ENCODE data around the gene GEMIN2. TPM values are rescaled to one million over a fixed set of nuclear protein-coding genes. Genes with fewer than 3 reads are reported as not detected.

The GEMIN2 gene
- total RNA-seq, 2 experiments from 2014 or later = 17.2 to 18.8 TPM

DNA sequence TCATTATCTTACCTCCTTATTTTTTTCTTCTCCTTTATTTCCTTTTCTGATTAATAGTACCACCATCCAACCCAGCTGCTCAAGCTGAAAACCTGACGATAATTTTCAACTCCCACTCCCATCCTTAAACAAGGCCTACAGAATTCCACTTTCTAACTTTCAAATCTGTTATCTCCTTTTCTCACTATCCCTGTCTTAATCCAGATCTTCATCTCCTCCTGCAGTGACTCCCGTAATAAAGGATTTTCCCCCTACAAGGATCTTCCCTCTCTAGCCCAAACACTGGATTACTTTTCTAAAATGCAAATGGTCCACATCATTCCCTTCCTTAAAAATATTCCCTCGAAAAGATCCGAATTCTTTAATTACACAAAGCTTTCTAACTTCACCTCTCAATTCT is 54.5 kb downstream of the GEMIN2 start:
- ChIA-PET CTCF (no interaction called here), POLR2A (no interaction called here)
- H3K27me3 Mint-ChIP-seq = no peaks in the 10 kb centered on the region
- peaks cover 4% of the 10 kb centered on the region for H3K36me3 Mint-ChIP-seq
- intact Hi-C loops (cut with micrococcal nuclease) = no loop called here
- no peak for DNase-seq
- no peaks in the 10 kb centered on the region for H3K9me3 Mint-ChIP-seq
- H3K4me3 Mint-ChIP-seq = peak overlapping the region; percentile 85
- peaks cover 35% of the 10 kb centered on the region for H3K4me1 Mint-ChIP-seq (ENCODE audit: low read depth)
- no peak overlapping the region for H3K27ac Mint-ChIP-seq

DNA sequence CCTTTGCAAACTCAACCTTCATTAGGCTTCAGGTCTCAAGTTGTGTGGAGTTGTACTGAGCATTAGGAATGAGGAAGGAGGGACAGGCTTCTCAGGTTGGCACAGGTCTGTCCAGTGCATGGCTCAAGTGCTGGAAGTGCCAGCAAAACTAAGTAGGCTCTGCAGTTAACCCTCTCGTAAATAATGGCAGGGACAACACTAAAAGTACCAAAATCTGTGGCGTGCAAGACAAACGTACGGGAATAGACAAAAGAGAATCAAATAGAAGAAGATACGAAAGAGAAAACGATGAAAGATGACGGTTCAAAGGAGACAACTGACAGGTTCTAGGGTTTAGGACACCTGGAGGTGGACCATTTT is 55.4 kb downstream of the GEMIN2 start:
- intact Hi-C loops (cut with micrococcal nuclease) = no loop called here
- Mint-ChIP-seq H3K27ac (peak overlapping the region; percentile 96), H3K36me3 (peaks cover 4% of the 10 kb centered on the region), H3K4me1 (ENCODE audit: low read depth) (peaks cover 37% of the 10 kb centered on the region), H3K27me3 (no peaks in the 10 kb centered on the region), H3K9me3 (no peaks in the 10 kb centered on the region), H3K4me3 (peak overlapping the region; percentile 85)
- ChIA-PET POLR2A (interaction anchor here (1.0 to 1.7 kb wide), 11 partner anchors 7 to 262 kb away, joined by 3 to 15 read pairs (median 5); partner anchors contain the start of genes FBXO33 and GEMIN2), CTCF (interaction anchor here (1.2 to 1.6 kb wide), 3 partner anchors 54 to 214 kb away, joined by 3 to 9 read pairs (median 5); no protein-coding TSS in a partner anchor)
- no peak for DNase-seq

DNA sequence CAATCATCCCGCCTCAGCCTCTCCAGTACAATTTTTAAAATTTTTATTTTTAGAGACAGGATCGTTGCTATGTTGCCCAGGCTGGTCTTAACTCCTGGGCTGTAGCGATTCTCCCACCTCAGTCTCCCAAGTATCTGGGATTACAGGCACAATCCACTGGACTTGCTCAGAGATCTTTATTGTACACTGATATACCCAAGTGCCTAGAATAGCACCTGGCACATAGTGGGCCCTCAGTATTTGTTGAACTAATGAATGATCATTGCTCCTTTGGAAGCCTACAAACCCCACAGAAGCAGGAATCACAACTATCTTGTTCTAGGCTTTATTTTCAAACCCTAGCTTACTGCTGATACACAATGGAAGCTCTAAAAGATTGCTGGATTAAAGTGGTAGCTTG is 59.1 kb downstream of the GEMIN2 start:
- peaks cover 31% of the 10 kb centered on the region for H3K4me1 Mint-ChIP-seq (ENCODE audit: low read depth)
- DNase-seq = no peak
- intact Hi-C loops (cut with micrococcal nuclease) = no loop called here
- no peak overlapping the region for H3K4me3 Mint-ChIP-seq
- H3K36me3 Mint-ChIP-seq = peaks cover 23% of the 10 kb centered on the region
- no peaks in the 10 kb centered on the region for H3K27me3 Mint-ChIP-seq
- H3K9me3 Mint-ChIP-seq = no peaks in the 10 kb centered on the region
- POLR2A ChIA-PET = interaction anchor here (1.2 kb wide), 1 partner anchor 56 kb away, joined by 3 read pairs; no protein-coding TSS in a partner anchor
- CTCF ChIA-PET = no interaction called here
- H3K27ac Mint-ChIP-seq = no peak overlapping the region

DNA sequence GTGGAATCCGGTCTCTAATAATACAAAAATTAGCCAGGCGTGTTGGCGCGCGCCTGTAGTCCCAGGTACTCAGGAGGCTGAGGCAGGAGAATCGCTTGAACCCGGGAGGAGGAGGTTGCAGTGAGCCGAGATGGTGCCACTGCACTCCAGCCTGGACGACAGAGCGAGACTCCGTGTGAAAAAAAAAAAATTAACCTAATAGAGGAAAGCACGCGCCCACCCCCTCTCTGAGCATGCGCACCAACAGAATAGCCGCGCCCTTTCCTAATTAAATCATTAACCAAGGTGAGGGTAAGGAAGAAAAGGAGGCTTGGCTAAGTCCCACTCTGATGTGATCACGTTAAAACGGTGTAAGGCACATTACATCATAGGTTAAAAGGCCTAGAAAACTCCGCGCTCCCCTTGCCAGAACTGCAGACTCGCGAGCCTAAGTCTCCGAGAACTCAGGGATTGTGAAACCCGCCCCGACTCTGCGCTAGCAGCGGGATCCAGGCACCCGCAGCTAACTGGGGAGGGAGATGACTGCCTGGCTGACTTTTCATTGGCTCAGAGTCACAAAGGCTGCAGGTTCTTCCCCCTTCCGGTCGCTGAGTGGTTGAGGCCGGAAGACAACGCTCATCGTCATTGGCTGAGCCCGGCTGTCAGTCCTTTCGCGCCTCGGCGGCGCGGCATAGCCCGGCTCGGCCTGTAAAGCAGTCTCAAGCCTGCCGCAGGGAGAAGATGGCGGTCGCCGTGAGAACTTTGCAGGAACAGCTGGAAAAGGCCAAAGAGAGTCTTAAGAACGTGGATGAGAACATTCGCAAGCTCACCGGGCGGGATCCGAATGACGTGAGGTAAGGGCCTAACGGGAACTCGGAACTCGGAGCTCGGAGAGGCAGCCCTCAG is 60.7 kb downstream of the GEMIN2 start, which contains the start of gene PNN:
Gene PNN (plus strand): TSS at position 695 of the 885 bp plus-strand sequence. CDS start 26 bp downstream, at position 721.
- H3K27me3 Mint-ChIP-seq = no peaks in the 10 kb centered on the region
- H3K4me3 Mint-ChIP-seq = peak within 1 kb of the TSS; percentile 89
- CTCF ChIA-PET = no interaction called here
- H3K9me3 Mint-ChIP-seq = no peaks in the 10 kb centered on the region
- peaks cover 32% of the 10 kb centered on the region for H3K36me3 Mint-ChIP-seq
- POLR2A ChIA-PET = interaction anchor here (0.6 to 2.2 kb wide), 11 partner anchors 9 to 257 kb away, joined by 3 to 15 read pairs (median 7); partner anchors contain the start of genes FBXO33, GEMIN2 and SEC23A
- DNase-seq = peak; percentile 98
- peaks cover 32% of the 10 kb centered on the region for H3K4me1 Mint-ChIP-seq (ENCODE audit: low read depth)
- intact Hi-C loops (cut with micrococcal nuclease) = loop anchor here (1.0 kb wide), 5 partner anchors 54 to 257 kb away; partner anchors contain the start of genes FBXO33, GEMIN2 and SEC23A
- peak within 1 kb of the TSS; percentile 95 for H3K27ac Mint-ChIP-seq

DNA sequence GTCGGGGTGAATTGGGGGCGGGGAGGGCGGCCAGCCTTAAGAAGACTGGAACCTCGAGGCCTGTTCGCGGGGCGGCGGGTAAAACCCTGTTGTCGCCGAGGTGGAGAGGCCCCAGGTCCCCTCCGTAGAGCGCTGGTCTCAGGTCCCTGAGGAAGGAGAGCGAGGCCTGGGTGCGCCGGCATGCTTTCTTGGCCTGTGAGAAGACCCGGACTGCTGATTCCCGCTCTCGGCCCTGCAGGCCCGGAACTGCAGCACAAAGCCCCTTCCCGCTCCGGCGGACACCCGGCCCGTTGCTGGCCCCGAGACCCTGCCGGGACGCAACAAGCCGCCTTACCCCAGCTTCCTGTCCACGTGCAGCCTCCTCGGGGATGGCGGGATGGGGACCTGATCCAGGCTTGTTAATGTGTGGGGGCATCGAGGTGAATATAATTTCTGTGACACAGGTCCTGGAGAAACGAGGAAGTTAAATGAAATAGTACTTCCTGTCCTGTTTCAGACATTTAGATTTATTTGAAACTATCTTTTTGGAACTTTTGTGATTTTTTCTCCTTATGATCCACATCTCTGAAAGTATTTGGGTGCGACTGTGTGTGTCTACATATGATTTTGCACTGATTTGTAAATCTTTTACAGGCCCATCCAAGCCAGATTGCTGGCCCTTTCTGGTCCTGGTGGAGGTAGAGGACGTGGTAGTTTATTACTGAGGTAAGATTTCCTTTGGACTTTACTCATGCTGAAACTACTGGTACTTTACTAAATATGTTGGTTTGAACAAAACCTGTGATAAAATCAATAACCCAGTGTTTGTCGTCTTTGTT is 61.5 kb downstream of the GEMIN2 start:
- Mint-ChIP-seq H3K27ac (peak overlapping the region; percentile 95), H3K4me1 (ENCODE audit: low read depth) (peaks cover 33% of the 10 kb centered on the region), H3K9me3 (no peaks in the 10 kb centered on the region), H3K36me3 (peaks cover 32% of the 10 kb centered on the region), H3K27me3 (no peaks in the 10 kb centered on the region), H3K4me3 (peak overlapping the region; percentile 89)
- peak; percentile 55 for DNase-seq
- CTCF ChIA-PET = no interaction called here
- POLR2A ChIA-PET = interaction anchor here (0.6 to 2.2 kb wide), 11 partner anchors 10 to 256 kb away, joined by 3 to 15 read pairs (median 7); partner anchors contain the start of genes FBXO33, GEMIN2 and SEC23A
- intact Hi-C loops (cut with micrococcal nuclease) = loop anchor here (1.0 kb wide), 4 partner anchors 61 to 257 kb away; partner anchors contain the start of genes FBXO33, GEMIN2 and SEC23A

DNA sequence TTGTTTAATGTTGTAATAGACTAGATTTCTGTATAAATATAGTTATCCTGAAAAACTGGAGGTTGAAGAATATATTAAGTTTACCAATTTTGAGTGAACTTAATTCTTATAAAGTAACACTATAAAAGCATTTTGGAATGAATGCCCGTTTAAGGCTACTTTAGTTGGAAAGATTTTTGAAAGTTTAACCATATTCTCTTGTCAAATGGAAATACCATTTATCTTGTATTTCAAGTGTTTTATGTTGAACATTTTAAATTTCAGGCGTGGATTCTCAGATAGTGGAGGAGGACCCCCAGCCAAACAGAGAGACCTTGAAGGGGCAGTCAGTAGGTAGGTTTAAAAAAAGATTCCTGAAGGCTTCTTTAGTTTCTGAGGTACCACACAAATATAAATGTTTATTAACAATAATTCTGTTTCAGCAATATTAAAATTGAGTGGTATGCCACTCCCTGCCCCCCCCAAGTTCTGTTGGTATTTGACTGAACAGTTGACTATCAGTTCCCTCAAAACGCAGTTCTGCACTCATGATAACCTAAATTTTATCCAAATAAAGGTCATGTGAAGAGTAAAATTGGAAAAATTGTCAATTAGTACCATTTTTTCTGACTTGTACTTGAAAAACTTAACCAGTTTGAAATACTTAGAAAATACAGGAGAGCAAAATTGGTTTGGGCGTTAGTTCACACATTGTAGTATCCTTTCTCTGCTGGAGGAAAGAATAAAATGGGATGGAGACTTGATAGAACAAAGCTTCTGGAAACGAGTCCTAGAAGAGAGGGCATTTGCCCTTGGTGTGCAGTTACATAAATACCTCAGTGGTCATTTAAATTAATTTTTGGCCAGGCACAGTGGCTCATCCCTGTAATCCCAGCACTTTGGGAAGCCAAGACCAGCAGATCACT is 62.4 kb downstream of the GEMIN2 start:
- H3K27me3 Mint-ChIP-seq = no peaks in the 10 kb centered on the region
- intact Hi-C loops (cut with micrococcal nuclease) = no loop called here
- peak overlapping the region; percentile 95 for H3K27ac Mint-ChIP-seq
- peaks cover 32% of the 10 kb centered on the region for H3K36me3 Mint-ChIP-seq
- POLR2A ChIA-PET = interaction anchor here (1.7 to 2.2 kb wide), 3 partner anchors 9 to 90 kb away, joined by 8 to 15 read pairs (median 9); partner anchors contain the start of gene SEC23A
- CTCF ChIA-PET = no interaction called here
- H3K4me1 Mint-ChIP-seq (ENCODE audit: low read depth) = peaks cover 29% of the 10 kb centered on the region
- H3K9me3 Mint-ChIP-seq = no peaks in the 10 kb centered on the region
- DNase-seq = no peak
- H3K4me3 Mint-ChIP-seq = peak overlapping the region; percentile 89

DNA sequence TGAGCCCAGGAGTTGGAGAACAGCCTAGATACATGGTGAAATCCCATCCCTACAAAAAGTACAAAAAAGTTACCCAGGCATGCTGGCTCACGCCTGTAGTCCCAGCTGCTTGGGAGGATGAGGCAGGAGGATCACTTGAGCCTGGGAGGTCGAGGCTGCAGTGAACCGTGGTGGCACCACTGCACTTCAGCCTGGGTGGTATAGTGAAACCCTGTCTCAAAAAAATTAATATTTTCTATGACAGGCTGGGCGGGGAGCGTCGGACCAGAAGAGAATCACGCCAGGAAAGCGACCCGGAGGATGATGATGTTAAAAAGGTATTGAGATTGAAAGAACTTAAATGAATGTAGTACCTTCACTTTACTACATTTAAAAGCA is 63.0 kb downstream of the GEMIN2 start:
- intact Hi-C loops (cut with micrococcal nuclease) = no loop called here
- ChIA-PET CTCF (no interaction called here), POLR2A (no interaction called here)
- no peaks in the 10 kb centered on the region for H3K27me3 Mint-ChIP-seq
- DNase-seq = no peak
- peaks cover 32% of the 10 kb centered on the region for H3K36me3 Mint-ChIP-seq
- H3K9me3 Mint-ChIP-seq = no peaks in the 10 kb centered on the region
- peak overlapping the region; percentile 68 for H3K27ac Mint-ChIP-seq
- H3K4me3 Mint-ChIP-seq = peak overlapping the region; percentile 60
- peaks cover 29% of the 10 kb centered on the region for H3K4me1 Mint-ChIP-seq (ENCODE audit: low read depth)

DNA sequence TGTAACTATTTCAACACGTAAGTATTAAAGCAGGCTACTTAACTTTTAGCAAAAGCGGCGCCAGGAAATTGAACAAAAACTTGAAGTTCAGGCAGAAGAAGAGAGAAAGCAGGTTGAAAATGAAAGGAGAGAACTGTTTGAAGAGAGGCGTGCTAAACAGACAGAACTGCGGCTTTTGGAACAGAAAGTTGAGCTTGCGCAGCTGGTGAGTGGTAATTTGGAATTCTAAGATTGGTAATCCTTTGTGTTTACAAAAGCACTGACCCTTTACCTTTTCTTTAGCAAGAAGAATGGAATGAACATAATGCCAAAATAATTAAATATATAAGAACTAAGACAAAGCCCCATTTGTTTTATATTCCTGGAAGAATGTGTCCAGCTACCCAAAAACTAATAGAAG is 64.9 kb downstream of the GEMIN2 start:
- no peaks in the 10 kb centered on the region for H3K27me3 Mint-ChIP-seq
- H3K4me3 Mint-ChIP-seq = no peak overlapping the region
- CTCF ChIA-PET = interaction anchor here (0.7 to 1.2 kb wide), 2 partner anchors 13 to 125 kb away, joined by 3 to 4 read pairs; no protein-coding TSS in a partner anchor
- peaks cover 29% of the 10 kb centered on the region for H3K4me1 Mint-ChIP-seq (ENCODE audit: low read depth)
- no peak overlapping the region for H3K27ac Mint-ChIP-seq
- H3K36me3 Mint-ChIP-seq = peaks cover 40% of the 10 kb centered on the region
- POLR2A ChIA-PET = interaction anchor here (0.7 to 1.9 kb wide), 4 partner anchors 9 to 88 kb away, joined by 3 to 6 read pairs (median 4); partner anchors contain the start of genes SEC23A and TRAPPC6B
- intact Hi-C loops (cut with micrococcal nuclease) = no loop called here
- no peaks in the 10 kb centered on the region for H3K9me3 Mint-ChIP-seq
- no peak for DNase-seq

DNA sequence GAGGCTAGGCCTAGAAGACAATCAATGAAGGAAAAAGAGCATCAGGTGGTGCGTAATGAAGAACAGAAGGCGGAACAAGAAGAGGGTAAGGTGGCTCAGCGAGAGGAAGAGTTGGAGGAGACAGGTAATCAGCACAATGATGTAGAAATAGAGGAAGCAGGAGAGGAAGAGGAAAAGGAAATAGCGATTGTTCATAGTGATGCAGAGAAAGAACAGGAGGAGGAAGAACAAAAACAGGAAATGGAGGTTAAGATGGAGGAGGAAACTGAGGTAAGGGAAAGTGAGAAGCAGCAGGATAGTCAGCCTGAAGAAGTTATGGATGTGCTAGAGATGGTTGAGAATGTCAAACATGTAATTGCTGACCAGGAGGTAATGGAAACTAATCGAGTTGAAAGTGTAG is 66.4 kb downstream of the GEMIN2 start:
- POLR2A ChIA-PET = no interaction called here
- CTCF ChIA-PET = no interaction called here
- Mint-ChIP-seq H3K4me1 (ENCODE audit: low read depth) (peaks cover 29% of the 10 kb centered on the region), H3K4me3 (no peak overlapping the region), H3K36me3 (peaks cover 44% of the 10 kb centered on the region), H3K9me3 (no peaks in the 10 kb centered on the region), H3K27ac (no peak overlapping the region), H3K27me3 (no peaks in the 10 kb centered on the region)
- DNase-seq = no peak
- intact Hi-C loops (cut with micrococcal nuclease) = no loop called here

DNA sequence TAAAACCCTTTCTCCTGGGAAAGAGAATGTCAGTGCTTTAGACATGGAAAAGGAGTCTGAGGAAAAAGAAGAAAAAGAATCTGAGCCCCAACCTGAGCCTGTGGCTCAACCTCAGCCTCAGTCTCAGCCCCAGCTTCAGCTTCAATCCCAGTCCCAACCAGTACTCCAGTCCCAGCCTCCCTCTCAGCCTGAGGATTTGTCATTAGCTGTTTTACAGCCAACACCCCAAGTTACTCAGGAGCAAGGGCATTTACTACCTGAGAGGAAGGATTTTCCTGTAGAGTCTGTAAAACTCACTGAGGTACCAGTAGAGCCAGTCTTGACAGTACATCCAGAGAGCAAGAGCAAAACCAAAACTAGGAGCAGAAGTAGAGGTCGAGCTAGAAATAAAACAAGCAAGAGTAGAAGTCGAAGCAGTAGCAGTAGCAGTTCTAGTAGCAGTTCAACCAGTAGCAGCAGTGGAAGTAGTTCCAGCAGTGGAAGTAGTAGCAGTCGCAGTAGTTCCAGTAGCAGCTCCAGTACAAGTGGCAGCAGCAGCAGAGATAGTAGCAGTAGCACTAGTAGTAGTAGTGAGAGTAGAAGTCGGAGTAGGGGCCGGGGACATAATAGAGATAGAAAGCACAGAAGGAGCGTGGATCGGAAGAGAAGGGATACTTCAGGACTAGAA is 67.0 kb downstream of the GEMIN2 start:
- CTCF ChIA-PET = no interaction called here
- no peaks in the 10 kb centered on the region for H3K27me3 Mint-ChIP-seq
- H3K9me3 Mint-ChIP-seq = no peaks in the 10 kb centered on the region
- no peak overlapping the region for H3K27ac Mint-ChIP-seq
- H3K4me1 Mint-ChIP-seq (ENCODE audit: low read depth) = peaks cover 29% of the 10 kb centered on the region
- DNase-seq = no peak
- POLR2A ChIA-PET = no interaction called here
- H3K4me3 Mint-ChIP-seq = no peak overlapping the region
- peaks cover 39% of the 10 kb centered on the region for H3K36me3 Mint-ChIP-seq
- intact Hi-C loops (cut with micrococcal nuclease) = no loop called here

DNA sequence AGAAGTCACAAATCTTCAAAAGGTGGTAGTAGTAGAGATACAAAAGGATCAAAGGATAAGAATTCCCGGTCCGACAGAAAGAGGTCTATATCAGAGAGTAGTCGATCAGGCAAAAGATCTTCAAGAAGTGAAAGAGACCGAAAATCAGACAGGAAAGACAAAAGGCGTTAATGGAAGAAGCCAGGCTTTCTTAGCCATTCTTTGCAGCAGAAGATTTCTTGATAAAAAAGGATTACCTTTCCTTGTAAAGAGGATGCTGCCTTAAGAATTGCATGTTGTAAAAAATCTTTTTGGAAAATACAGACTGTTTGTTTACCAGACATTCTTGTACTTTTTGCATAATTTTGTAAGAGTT is 67.5 kb downstream of the GEMIN2 start:
- Mint-ChIP-seq H3K4me1 (ENCODE audit: low read depth) (peaks cover 28% of the 10 kb centered on the region), H3K27me3 (no peaks in the 10 kb centered on the region), H3K36me3 (peaks cover 40% of the 10 kb centered on the region), H3K9me3 (no peaks in the 10 kb centered on the region), H3K27ac (no peak overlapping the region), H3K4me3 (no peak overlapping the region)
- intact Hi-C loops (cut with micrococcal nuclease) = no loop called here
- ChIA-PET CTCF (no interaction called here), POLR2A (no interaction called here)
- no peak for DNase-seq
